NOMO-1 treated with DMSO at 0.1 percent for 48 hours (cell line): ENCODE results near the gene PSMD13.
A peak's percentile ranks its signal among the peaks of the same experiment; 100 is the strongest.
"Not testable (repeated sequence)": the region's sequence is repeated elsewhere in the genome, so short reads cannot be mapped to it uniquely, and the experiment has no call there.

Experiments used
- DNase-seq: peaks from one replicate; lab custom pipeline; 2025; ENCODE audit not compliant: unreplicated experiment; lab: John Stamatoyannopoulos, UW

PSMD13 gene

GRCh38 chr11:236774-237767, at the start of gene PSMD13:
Gene PSMD13 (plus strand): TSS chr11:236976. CDS start chr11:237050, 74 bp downstream.
- peak; percentile 78 for DNase-seq

DNA sequence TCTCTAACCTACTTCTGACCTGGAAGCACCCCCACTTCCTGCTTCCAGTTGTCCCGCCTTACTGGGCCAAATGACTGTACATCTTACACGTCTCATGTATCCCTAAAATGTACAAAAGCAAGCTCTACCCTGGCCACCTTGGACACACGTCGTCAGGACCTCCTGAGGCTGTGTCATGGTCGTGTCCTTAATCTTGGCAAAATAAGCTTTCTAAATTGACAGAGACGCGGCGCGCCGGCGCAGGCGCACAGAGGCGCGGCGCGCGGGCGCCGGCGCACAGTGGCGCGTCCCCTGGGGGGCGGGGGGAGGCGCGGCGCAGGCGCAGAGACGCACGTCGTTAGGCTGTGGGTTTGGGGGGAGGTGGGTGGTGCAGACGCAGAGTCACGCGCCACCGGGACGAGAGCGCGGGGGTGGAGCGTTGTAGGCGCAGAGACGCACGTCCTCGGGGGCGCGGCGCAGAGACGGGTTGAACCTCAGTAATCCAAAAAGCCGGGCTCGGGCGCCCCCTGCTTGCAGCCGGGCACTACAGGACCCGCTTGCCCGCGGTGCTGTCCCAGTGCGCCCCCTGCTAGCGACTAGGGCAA, 47.5 kb upstream of the PSMD13 start:
- not testable (repeated sequence) for DNase-seq

DNA sequence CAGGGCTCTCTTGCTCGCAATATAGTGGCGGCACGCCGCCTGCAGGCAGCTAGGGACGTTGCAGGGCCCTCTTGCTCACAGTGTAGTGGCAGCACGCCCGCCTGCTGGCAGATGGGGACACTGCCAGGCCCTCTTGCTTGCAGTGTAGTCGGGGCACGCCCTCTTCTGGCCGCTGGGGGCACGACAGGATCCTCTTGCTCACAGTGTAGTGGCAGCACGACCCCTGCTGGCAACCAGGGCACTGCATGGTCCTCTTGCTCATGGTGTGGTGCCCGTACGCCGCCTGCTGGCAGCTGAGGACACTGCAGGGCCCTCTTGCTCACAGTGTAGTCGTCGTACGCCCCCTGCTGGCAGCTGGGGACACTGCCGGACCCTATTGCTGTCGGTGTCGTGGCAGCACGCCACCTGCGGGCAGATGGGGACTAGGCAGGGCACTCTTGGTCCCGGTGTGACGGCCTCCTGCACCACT, 46.9 kb upstream of the PSMD13 start:
- not testable (repeated sequence) for DNase-seq

- DNase-seq, result not testable (repeated sequence)
Observed at GRCh38 chr11:190546-190945, 46.2 kb upstream of the PSMD13 start.

GRCh38 chr11:191490-192478, 45.0 kb upstream of the PSMD13 start:
- DNase-seq, result not testable (repeated sequence)

- DNase-seq, result not testable (repeated sequence)
Observed at GRCh38 chr11:192674-193128, 44.1 kb upstream of the PSMD13 start, which contains the start of gene SCGB1C1. Gene SCGB1C1 (plus strand): TSS chr11:193078. CDS start chr11:193100, 22 bp downstream.

- not testable (repeated sequence) for DNase-seq
Observed at GRCh38 chr11:193481-193880, 43.3 kb upstream of the PSMD13 start.

DNA sequence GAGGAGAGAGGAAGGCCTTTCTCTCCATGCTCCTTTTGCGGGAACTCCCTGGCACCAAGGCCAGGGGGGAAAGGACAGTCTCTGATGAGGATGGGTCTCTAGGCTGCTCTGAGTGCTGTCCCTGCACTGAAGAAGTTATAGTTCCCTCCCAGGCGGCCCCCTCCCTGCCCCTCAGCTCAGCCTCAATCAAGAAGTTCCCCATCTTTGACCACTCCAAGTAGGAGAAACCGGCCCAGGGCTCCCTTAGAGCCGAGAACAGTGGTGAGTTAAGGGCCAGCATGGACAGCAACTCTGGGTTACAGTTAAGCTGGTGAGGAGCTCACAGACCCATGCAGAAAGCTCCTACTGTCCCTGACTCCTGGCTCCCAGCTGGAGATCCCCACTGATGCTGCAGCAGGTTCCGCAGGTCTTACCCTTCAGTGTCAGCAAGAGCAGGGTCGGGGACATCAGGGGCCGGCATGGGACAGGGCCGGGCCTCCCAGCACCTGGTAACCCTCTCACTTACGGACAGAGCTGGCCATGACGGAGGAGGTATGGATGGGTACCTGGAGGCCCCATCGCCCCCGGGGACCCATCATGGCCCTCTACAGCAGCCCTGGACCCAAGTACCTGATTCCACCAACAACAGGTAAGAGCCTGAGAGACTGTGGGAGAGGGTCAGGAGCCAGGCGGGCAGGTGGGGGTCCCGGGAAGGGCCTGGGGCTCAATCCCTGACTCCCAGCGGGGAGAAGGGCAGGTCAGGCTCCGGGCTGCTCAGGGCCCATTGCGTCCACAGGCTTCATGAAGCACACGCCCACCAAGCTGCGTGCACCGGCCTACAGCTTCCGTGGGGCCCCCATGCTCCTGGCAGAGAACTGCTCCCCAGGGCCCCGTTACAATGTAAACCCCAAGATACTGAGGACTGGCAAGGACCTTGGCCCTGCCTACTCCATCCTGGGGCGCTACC, 39.7 kb upstream of the PSMD13 start:
- DNase-seq, result no peak

- DNase-seq, result no peak
Observed at GRCh38 chr11:197741-198235, 39.0 kb upstream of the PSMD13 start.

- DNase-seq, result no peak
Observed at GRCh38 chr11:198236-198806, 38.5 kb upstream of the PSMD13 start.

DNA sequence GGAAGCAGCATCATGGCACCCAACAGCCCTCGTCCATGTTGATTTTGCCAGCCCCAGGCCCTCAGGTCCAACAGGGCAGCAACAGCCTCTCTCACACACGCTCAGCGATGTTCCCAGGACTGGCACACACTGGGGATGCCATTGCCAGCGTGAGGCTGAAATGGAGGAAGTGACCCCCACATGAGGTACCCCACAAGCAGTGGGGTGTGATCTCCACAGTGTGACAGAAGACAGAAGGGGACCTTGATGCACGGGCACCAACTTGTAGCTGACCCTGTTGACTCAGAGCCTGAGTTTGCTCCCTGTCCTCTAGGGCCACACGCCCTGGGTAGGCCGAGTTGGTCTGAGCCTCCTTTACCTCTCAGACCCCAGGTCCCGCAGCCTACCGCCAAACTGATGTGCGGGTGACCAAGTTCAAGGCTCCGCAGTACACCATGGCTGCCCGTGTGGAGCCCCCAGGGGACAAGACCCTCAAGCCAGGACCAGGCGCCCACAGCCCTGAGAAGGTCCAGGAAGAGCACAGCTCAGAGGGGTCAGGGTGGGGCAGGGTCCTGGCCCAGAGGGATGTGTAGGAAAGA, 37.7 kb upstream of the PSMD13 start:
- no peak for DNase-seq

GRCh38 chr11:199782-200181, 37.0 kb upstream of the PSMD13 start:
- no peak for DNase-seq

GRCh38 chr11:200224-201003, 36.4 kb upstream of the PSMD13 start:
- no peak for DNase-seq

- DNase-seq, result no peak
Observed at GRCh38 chr11:201966-202365, 34.8 kb upstream of the PSMD13 start.

DNA sequence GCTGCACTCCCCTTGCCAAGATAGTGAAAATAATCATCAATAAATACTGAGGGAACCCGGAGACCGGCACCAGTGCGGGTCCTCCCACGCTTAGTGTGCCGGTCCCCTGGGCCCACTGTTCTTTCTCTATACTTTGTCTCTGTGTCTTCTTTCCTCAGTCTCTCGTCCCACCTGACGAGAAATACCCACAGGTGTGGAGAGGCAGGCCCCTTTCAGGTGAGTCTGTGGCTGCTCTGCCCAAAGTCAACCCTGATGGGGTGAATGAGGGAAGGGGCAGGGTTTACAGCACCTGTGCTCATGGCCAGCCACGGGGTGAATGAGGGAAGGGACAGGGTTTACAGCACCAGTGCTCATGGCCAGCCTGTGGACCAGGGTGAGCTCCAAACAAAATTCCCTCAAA, 34.3 kb upstream of the PSMD13 start:
- DNase-seq, result no peak

DNA sequence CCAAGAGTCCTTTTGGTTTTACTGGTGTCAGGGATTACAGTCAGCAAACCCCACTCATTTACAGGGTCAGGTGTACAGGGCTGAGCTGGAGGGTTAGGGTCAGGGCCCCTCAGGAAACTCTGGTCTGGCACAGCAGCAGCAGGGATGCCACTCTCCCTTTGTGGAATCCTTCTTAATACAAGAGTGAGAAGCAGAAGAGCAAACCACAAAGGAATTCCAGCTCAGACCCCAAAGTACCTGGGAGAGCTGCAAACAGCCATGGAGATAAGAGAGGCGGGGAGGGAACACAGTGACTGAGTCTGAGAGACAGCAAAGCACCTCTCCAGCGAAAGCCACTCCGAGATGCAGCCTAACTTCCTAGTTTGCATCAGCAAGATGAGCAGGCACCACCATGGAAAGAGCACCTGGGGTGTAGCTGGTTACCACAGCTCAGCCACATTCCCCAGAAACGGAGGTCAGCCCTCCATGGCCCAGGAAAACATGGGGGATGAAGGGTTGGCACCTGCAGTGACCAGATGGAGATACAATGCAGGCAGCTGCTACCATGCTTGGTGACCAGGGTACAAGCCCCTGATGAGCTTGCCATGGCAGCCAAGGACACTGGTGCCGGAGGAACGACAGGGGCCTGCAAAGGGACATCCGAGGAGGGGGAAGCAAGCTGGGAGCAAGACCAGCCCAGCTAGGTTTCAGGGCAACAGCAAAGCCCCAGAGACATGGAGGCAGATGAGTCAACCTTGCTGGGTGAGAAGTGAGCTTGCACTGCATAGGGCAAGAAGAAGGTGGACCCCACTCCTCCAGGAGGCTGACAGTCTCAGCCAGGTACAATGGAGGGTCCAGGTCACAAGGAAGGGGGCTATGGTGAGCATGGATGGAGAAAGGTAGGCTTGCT, 33.5 kb upstream of the PSMD13 start:
- no peak for DNase-seq
